NOMO-1 (cell line): ENCODE results near the gene ADAMTSL5.

ENCODE experiments used
- DNase-seq, 2 experiments: peaks; one replicate each; lab custom pipeline; 2025; ENCODE audit not compliant: unreplicated experiment in 2 of 2; lab: John Stamatoyannopoulos, UW

The ADAMTSL5 gene

DNA sequence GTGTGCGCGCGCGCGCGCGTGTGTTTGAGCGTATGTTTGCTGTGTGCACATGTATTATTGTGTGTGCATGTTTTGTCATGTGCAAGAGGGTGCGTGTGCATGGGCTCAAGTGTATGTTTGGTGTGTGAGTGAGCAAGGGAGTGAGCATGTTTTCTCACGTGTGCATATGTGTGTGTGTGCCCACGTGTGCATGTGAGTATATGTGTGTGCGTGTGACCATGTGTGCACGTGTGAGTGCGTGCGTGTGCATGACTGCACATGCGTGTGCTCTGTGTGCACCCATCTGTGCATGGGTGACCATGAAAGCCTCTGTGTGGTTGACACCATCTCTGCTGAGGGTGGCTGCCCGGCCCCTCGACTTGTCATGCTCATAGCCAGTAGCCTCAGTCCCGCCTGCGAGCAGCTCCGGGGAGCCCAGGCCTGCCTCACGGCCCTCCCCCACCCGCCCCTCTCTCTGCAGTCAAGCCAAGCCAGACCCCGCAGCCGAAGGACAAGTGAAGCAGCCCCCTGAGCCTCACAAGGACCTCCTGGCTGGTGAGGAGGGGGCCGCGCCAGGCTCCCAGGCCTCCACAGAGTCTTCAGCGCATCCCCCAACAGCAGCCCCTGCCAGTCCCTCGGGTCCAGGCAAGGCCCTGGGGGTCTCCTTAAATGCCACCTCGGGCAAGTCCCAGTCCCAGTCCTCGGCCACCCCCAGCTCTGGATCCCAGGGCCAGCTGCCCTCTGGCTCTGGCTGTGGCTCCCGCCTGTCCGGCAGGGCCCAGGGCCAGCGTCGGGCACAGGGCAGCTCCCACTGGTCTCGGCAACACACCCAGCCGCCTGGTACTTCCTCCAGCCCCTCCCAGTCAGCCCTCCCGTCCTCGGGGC lies 15.9 kb downstream of the ADAMTSL5 start:
- DNase-seq: no peak

- no peak for DNase-seq
These were observed 16.8 kb downstream of the ADAMTSL5 start for GRCh38 chr19:1495799-1496713.

DNA sequence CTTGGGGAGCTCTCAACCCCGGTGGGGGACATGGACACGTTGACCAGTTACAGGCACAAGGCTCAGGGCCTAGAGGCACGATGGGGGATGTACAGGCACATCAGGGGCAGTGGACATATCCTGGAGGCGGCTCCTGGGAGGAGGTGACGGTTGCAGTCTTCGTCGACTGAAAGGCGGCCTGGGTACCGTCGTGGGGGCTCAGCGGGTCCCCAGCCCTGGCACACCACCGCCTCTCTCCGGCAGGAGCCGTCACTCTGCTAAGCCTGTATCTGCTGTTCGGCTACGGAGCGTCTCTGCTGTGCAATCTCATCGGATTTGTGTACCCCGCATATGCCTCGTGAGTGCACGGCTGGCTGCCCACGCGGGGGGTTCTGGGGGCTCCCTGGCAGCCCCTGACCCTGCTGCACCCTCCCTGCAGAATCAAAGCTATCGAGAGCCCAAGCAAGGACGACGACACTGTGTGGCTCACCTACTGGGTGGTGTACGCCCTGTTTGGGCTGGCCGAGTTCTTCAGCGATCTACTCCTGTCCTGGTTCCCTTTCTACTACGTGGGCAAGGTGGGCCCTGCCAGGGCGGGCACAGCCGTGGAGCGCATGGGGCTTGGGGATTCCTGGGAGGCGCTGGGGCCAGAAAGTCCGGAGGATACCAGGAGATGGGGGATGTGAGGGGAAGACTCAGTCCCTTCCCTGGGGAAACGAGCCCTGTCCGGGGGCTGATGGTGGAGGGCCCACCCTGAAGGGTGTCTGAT lies 17.6 kb downstream of the ADAMTSL5 start:
- no peak for DNase-seq

DNA sequence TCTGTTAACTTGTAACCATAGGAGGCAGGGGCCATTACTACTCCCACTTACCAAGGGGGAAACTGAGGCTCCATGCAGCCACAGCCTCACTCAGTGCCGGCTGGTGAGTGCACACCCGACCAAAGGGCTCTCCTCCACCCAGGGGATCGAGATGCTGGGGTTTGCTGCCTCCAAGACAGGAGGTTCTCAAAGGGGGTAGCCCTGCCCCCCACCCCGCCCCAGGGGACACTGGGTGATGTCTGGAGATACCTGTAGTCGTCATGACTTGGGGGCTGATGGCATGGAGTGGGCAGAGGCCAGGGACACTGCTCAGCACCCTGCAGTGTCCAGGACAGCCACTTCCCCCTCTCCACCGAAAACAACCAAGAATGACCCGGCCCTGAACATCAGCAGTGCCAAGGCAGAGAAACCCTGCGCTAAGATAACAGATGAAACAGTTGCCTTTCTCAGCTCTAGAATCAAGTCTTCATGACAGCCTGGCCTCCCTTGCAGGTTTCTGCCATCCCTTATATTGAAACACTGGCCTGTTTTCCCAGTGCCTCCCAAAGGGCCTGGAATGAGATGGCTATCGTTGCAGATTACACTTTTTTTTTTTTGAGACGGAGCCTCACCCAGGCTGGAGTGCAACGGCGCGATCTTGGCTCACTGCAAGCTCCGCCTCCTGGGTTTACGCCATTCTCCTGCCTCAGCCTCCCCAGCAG lies 18.6 kb downstream of the ADAMTSL5 start:
- DNase-seq: no peak

GRCh38 chr19:1492474-1493006 lies 20.3 kb downstream of the ADAMTSL5 start:
- DNase-seq: no peak

GRCh38 chr19:1491849-1492170 lies 21.0 kb downstream of the ADAMTSL5 start:
- no peak for DNase-seq

- no peak for DNase-seq
These were observed 21.5 kb downstream of the ADAMTSL5 start, which contains the start of gene REEP6 for GRCh38 chr19:1491114-1491848. Gene REEP6 (plus strand): TSS chr19:1491181. CDS start chr19:1491270, 89 bp downstream.

DNA sequence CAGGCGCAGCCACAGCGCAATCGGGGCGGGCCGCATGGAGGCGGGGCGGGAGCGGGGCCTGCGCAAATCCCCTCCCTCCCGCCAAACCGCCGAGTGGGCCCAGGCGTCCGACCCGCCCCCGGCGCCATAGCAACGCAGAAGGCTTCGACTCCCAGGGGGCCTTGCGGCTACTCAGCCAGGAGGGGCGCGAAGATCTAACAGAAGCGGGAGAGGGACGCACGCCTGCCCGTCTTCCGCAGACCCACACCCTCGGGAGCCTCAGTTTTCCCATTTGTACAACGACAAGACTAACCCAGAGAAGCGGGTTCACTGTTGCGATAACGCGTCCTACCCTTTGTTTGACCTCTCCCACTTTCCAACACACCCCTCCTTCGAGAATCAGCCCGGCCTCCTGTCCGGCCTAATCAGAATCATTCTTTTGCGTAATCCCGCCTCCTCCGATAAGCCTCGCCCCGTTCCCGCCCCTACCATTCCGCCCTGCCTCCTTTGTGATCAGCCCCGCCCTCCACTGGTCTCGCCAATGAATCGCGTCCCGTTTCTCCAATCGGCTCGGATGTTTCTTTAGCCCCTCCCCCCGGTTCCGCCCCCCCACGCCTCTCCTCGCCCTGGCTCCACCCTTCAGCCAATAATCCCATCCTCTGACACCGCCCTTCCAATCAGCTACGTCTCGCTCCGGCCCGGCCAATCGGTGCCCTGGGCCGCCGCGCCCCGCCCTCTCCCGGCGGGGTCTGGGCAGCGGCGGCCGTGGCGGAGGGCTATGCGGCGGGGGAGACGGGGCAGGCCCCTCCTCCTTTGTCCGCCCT lies 22.3 kb downstream of the ADAMTSL5 start, which contains the start of gene PCSK4:
PCSK4 (minus strand) TSS at position 40 of the 803 bp plus-strand sequence; CDS start at position 36, 4 bp downstream.
- DNase-seq: peak; percentile 98 to 99

DNA sequence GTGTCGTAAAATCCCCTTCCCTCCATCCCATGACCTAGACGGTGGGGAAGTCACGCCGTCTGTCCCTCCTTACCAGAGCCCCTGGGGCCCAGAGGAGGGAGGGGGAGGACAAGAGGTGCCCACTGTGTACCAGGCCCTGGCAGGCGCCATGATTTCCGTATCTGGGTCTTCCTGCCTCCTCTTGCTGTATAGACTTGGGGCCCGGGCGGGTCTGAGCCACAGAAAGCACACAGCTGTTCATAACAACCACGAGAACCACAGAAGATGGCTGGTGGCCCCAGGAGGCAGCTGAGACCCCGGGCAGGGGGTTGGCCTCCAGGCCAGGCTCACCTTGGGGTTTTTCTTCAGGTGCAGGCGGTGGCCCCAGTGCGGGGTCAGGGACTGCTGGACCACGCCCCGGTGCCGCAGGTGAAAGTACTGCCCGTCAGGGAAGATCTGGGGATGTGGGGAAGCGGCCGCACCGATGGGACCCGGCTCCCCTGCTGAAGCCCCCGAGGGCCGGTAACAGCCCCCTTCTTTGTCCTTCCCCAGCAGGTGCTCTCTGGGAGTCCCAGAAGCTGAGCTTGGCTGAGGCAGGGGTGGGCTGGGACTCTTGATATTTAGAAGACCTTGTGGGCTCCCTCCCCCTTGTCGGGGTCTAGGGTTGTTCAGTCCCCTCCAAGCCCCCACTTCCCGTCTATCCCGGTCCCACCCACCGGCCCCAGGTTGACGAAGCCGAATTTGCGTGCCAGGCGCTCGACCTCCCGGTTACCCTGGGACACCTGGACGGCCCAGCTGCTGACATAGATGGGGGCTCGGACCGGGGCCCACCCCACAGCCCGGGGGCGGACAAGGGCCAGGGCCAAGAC lies 23.1 kb downstream of the ADAMTSL5 start:
- DNase-seq: no peak

DNA sequence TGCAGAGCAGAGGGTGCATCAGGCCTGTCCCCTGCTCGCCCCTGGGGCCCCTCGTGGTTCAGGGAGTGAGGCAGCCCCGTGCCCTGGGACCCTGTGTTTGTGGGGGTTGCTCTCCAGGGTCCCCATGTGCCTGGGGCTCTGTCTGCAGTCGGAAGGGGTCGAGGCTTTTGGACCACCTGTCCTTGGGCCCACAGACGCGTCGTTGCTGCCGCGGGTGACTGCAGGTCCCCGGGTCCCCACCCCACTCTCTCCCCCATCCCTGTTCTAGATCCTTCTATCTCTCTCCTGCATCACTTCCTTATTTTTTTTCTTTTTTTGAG lies 24.6 kb downstream of the ADAMTSL5 start:
- DNase-seq: no peak

- no peak for DNase-seq
These were observed 25.1 kb downstream of the ADAMTSL5 start for GRCh38 chr19:1487576-1488281.

DNA sequence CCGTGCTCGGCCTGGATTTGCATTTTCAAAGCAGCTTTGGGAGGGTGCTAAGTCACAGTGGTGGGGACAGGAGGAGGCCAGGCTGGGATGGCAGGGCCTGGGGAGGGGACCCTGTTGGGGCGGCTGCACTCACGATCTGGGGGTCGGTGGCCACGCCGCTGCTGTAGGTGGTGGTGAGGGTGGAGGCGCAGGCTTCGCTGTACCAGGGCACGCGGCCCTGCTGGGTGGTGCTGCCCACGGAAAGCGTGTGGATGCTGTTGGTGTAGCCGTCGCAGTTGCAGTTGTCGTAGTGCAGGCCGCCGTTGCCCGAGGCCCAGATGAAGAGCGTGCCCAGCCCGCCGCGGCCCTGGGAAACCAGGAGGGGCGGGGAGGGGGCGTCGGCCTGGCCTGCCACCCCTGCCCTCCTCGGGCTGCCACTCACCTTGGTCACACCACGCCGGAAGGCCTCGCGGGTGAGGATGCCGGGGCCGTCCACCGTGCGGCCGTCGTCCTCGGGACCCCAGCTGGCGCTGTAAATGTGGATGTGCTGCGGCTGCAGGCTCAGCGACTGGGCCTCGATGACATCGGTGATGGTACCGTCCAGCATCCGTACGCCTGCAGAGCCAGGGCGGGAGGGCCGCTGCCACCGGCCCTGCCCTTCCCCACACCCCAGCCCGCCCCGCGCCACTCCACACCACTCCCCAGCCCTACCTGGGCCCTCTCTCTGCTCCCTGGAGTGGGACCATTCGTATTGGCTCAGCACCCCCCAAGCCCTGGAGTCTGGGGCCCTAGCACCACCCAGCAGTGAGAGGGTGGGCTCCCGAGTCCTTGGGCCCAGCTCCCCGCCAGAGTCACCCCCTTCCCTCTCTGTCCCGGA lies 25.9 kb downstream of the ADAMTSL5 start:
- no peak for DNase-seq

- DNase-seq: no peak
These were observed 28.8 kb downstream of the ADAMTSL5 start for GRCh38 chr19:1483979-1484428.

- DNase-seq: no peak
These were observed 29.5 kb downstream of the ADAMTSL5 start for GRCh38 chr19:1483131-1483978.
